DOHH2 (cell line): Measurements from ENCODE around the gene NSL1.

Experiments
- CTCF ChIP-seq: fragments of 200-600 bp; sonication (generic); IDR thresholded peaks from one replicate; pipeline ENCODE4 v1.5.1; 2014; ENCODE audit warnings: antibody characterized with exemption, mild to moderate bottlenecking, low read depth, low read length; ENCODE audit not compliant: poor library complexity, severe bottlenecking
- EZH2phosphoT487 ChIP-seq: fragments of 200-600 bp; sonication (generic); IDR thresholded peaks from 2 replicates; pipeline ENCODE4 v1.6.1; 2017; ENCODE audit warnings: borderline replicate concordance, mild to moderate bottlenecking, antibody characterized with exemption, low read length, moderate library complexity, mixed read lengths

DNA sequence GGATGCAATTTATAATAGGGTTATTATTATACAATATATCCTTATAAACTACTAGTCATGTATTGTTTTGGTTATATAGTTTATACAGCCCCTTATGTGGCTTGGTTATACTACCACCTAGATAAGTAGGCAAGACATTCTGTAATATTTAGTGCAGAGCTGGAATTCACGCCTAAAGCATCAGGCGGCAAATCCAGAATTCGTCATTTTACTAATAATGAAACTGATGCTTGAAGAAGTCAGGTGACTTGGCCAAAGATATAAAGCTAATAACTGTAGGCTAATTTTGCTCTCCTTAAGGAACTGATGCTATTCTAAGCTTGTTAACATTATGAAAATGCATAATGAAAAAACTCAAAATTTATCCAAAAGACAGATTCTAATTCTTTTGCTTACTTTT, 10.8 kb downstream of the NSL1 start:
- TF ChIP-seq CTCF: no peak
- TF ChIP-seq EZH2phosphoT487: no peak
